CD4-positive, alpha-beta T cell treated with Interleukin-17A for 1 hour (primary cell): Measurements from ENCODE around the gene MICB.
A peak's percentile ranks its signal among the peaks of the same experiment; 100 is the strongest.

Experiments used
- DNase-seq: peaks from one replicate; pipeline ENCODE4 v3.0.0-alpha.2; 2020

The MICB gene

DNA sequence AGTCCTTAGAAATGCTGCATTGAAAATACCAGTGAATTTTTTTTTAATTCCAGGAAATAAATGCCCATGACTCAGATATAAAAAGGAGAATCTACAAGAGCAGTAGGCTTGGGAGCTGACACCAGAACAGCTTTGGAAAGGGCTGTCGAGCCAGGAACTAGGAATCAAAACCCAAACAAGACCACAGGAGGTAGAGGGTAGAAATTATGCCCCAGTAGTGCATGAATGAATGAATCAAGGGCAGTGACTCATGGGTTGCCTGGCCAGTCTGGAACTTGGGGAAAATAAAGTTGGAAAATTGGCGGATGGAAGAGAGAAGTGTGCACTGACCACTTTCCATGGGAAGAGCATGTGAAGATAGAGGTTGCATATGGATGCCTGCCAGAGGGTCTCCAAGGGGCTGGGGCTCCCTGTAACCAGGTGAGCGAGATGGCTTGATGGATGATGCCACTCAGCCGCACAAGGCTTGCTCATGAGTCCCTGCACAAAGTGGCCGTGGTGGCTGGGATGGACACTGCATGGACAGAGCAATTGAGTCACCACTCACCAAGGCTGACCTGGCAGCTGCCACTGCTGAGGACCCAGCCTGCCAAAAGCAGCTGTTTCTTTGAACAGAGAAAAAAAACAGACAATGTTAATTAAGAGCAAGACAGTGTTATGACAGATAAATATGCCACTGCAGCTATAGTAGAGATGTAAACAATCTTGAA is 15.7 kb downstream of the MICB start:
- DNase-seq: no peak

DNA sequence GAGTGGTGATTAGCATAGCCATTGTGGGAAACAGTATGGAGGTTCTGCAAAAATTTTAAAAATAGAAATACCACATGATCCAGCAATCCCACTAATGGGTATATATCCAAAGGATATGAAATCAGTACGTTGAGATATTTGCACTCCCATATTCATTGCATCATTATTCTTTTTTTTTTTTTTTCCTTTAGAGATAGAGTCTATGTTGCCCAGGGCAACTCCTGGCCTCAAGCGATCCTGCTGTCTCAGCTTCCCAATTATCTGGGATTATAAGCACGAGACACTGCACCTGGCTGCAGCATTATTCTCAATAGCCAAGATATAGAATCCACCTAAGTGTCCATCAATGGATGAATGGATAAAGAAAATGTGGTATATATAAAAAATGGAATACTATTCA is 23.9 kb downstream of the MICB start:
- DNase-seq: no peak

DNA sequence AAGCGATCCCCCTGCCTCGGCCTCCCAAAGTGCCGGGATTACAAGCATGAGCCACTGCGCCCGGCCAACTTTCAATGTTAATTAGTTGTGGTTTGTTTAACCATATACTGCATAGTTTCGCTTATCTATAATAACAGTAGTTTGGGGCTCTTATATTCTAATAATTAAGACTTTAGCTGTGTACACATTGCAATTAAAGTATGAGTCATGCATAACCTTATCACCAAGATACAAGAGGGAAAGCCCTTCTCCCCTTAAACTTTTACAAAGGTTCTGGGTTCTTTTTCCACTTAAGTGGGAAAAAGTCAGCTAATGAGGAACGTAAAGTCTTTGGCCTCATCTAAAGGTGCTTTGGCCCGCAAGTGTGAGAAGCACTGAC is 27.6 kb downstream of the MICB start:
- DNase-seq: no peak

DNA sequence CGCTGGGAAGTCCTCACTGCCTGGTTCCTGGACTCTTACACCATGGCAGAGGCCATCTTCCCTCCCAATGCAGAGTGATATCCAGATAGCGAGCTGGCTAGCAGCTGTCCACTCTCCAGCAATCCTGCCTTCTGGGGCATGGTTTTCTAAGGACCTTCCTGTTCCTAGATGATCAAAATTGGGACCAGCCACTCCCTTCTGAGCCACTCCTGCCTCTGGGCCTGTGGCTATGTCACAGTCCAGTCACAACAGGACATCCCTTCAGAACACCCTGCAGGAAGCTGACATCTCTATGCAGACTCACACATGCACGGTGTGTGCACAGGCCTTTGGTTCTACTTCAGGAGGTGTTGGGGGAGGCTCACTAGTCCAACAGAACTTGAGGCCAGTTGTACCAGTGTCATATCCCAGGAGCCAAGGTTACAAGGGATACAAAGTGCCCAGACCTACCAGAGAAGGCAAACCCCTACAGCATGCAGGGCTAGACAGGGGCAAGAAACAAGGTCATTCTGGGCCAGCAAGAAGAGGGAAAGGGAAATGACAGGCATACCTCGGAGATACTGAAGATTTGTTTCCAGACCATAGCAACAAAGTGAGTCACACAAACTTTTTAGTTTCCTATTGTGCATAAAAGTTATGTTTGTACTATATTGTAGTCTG is 28.1 kb downstream of the MICB start:
- no peak for DNase-seq

DNA sequence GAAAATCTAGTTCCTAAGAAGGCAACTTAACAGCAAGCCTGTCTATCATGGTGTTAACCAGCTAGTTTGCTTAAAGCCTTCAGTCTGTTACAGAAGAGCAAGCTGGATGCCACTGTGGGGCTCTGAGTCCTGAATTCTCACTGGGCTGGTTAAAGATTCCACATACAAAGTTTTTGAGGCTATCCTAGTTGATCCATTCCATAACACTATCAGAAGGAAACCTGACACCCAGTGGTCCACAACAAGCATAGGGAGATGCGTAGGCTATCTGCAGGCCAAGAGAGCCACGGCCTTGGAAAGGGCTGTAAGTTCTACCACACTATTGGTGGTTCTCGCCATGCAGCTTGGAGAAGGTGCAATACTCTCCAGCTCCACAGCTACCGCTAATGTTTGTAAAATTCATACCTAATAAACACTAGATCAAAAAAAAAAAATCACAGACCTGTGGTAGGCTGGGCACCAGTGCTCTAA is 30.4 kb downstream of the MICB start:
- DNase-seq: no peak

DNA sequence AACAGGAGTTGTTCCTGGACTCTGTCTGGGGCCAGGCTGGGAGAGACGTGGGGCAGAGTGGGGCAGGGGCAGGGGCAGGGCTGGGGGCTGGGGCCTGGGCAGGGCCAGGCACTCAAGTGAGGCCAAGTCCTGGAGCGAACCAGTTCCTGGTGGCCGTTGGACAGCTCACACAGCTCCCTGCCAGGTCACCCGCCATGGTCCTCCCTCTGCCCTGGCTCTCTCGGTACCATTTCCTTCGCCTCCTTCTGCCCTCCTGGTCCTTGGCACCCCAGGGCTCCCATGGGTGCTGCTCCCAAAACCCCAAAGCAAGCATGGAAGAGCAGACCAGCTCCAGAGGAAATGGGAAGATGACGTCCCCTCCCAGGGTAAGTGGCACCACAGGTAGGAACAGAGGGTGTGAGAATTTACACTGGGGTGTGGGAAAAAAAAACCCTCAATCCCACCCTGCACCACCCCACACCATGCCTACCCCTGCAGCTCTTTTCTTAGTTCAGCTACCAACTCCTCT is 30.9 kb downstream of the MICB start, which contains the start of gene MCCD1:
TSS of gene MCCD1 (plus strand) at position 142 of the 508 bp plus-strand sequence. CDS start at position 195, 53 bp downstream.
- no peak for DNase-seq

DNA sequence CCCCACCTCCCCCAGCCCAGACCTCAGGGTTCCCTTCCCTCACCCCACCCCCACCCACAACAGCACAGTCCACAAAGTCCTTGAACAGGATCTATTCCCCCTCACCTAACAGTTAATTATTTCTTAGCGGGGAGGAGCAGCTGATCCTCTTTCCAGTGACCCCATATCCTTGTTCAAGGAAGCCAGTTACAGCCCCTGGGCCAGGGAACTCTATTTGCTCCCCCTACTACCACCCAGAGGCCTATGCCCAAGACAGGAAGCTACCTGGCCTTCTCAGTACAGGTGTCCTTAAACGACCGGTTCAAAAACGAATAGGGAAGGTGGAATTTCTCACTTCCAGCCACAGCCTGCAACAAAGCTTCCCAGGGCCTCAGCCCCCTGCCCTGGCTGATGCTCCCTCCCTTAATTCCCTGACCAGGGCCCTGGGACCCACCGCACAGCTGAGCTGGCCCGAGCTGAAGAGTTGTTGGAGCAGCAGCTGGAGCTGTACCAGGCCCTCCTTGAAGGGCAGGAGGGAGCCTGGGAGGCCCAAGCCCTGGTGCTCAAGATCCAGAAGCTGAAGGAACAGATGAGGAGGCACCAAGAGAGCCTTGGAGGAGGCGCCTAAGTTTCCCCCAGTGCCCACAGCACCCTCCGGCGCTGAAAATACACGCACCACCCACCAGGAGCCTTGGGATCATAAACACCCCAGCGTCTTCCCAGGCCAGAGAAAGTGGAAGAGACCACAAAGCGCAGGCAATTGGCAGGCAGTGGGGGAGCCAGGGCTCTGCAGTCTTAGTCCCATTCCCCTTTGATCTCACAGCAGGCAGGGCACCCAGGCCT is 31.6 kb downstream of the MICB start:
- no peak for DNase-seq

DNA sequence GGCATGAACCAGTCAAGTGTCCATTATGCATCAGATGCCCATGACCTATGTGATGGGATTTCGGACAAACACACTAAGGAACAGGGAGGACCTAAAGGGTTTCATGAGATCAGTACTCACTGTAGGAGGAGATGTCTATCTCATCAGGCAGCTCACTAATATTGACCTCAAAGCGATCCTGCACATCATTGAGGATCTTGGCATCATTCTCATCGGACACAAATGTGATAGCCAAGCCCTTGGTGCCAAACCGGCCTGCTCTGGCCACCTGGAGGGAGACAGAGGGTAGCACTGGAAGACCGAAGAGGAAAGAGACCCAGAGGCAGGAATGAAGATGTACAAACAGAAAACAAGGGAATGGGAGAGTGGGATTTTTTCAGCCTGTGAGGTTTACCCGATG is 32.7 kb downstream of the MICB start:
- no peak for DNase-seq

DNA sequence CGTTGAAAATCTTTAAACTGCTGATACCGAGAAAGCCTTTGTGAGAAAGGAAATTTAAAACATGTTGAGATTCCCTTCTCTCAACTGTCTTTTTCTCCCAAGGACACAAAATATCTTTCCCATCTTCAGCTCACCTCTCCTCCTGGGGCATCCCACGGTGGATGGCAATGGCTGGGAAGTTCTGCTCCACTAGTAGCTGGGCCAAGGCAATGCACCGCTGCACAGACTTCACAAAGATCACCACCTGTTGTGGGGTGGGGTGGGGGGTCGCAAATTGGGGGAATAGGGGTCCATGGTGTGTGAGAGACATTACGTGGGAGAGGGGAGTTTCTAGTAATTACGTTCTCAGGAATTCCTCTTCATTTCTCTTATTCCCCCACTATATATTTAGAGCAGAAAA is 33.2 kb downstream of the MICB start:
- no peak for DNase-seq

DNA sequence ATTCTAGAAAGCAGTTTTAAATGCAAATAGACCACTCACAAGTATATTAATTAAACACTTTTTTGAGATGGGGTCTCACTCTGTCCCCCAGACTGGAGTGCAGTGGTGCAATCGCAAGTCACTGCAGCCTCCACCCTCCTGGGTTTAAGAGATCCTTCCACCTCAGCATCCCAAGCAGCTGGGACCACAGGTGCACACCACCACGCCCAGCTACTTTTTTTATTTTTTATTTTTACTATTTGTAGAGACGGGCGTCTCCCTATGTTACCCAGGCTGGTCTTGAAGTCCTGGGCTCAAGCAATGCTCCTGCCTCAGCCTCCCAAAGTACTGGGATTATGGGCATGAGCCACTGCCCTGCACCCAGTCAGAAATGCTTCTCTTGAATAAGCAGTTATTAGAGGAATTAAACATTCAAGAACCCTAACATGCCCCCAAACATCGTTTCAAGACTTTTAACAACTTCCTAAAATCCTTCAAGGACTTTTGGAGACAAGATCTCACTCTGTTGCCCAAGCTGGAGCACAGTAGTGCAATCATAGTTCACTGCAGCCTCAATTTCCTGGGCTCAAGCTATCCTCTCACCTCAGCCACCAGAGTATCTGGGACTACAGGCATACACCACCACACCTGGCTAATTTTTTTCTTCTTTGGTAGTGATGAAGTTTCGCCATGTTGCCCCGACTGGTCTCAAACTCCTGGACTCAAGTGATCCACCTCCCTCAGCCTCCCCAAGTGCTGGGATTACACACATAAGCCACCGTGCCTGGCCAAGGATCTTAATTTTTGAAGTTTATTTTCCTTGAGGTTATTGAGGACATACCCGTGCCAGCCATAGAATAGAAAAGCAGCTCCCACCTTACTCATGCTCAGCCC is 34.1 kb downstream of the MICB start:
- DNase-seq: no peak

DNA sequence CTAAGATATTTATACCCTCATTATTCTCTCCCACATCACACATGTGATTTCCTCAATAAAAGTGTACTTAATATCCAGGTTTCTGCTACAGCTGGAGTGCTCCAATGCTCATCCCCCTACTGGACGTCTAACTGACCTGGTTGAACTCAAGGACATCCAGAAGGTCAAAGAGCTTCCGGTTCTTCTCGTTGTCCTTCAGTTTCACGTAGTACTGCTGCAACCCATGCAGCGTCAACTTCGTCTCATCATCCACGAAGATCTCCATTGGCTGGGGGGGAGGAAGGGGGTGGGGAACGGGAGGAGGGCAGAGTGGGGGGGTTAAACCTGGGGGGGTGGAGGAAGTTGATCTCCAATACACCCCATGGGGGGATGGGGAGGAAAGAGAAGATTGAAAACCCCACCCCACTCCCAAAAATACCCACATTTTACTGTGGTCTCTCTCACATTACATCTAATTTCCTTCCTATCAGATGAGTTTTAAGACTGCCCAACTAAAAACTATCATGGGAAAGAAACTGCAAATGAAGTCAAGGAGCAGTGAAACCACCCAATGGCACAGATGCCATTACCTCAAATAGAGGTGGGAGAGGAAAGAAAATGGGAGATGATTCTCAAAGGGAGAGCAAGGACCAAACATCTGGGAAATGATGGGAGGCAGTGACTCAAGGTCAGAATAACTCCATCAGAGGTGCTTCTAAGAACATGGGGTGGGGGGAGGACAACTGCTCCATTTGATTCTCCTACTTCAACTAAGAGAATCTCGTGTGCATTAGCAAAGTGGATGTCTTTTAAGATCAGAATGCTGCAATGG is 34.9 kb downstream of the MICB start:
- DNase-seq: no peak

DNA sequence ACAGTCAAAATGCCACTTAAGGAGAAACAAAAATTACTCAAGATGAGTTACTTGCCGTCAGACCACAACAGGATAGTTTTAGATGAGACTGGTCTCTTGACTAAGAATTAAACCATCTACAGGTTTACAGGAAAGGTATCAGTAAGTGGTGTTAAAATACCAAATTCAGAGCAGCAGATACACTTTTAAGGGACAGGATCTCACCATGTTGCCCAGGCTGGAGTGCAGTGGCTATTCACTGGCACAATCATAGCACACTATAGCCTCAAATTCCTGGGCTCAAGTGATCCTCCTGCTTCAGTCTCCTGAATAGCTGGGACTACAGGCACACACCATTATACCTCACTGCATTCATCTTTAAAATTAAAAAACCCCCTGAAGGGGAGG is 35.5 kb downstream of the MICB start:
- no peak for DNase-seq

DNA sequence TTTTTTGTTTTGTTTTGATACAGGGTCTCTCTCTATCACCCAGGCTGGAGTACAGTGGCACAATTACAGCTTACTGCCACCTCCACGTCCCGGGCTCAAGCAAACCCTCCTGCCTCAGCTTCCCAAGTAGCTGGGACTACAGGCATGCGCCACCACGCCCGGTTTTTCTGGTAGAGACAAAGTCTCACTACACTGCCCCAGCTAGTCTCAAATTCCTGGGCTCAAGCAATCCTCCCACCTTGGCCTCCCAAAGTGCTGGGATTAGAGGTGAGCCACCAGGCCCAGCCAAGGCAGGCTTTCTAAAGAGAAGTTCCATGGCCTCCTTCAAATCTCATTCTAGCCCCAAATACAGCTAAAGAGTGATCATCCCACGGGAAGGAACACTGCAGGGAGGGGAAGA is 36.1 kb downstream of the MICB start:
- no peak for DNase-seq

DNA sequence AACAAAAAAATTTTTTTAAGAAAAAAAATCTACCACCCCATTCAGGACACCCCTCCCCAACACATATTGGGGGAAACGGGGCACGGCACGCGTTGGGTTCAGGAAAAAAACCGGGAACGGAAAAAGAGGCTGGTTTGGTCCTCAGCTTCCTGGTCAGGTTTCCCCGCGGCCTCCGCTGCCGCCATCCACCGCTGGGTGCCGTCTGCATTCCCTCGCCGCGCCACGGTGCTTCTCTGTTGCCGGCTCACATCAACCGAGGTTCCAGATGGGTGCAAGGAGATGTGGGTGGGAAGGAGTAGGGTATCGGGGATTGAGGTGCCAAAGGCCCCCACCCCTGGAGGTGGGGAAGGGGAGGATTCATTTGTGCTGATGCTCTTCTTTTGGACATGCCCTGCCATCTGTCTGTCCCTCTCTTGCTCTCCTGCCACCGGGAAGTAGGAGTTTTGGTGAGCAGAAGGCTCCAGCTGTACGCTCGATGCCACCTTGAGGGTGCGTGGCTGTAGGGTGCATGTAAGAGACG is 36.6 kb downstream of the MICB start:
- DNase-seq: no peak

DNA sequence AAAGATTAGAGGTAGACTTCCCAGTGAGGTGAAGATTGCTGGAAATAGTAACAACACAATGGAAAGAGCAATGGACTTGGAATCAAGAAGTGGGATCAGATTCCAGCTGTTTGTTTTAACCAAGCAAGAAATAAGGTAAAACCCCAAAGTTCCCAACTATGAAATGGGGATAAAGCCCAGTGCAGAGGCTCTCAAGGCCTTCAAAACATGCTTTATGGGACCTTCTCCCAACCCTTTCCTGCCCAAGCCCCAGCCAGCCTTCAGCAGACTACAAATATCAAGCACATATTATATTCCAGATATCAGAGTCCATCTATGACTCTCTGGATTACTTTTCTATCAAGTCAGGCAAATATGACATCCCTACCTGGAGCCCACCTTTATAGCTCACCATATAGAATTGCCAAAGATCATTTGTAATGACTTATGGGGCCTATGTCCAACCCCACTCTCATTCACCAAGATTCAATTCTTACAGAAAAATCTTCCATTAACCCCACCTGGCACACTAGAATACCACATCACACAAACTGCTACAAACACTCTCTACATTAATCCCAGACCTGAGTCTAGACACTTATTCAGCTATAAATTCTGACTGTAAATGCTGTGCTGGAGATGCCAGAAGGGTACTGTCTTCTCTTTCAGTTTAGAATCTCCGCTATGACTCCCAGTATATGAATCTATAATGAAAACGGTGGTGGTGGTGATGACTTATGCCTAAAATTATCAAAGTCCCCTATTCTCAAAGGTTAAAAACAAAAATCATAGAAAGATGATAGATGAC is 37.8 kb downstream of the MICB start:
- DNase-seq: no peak

DNA sequence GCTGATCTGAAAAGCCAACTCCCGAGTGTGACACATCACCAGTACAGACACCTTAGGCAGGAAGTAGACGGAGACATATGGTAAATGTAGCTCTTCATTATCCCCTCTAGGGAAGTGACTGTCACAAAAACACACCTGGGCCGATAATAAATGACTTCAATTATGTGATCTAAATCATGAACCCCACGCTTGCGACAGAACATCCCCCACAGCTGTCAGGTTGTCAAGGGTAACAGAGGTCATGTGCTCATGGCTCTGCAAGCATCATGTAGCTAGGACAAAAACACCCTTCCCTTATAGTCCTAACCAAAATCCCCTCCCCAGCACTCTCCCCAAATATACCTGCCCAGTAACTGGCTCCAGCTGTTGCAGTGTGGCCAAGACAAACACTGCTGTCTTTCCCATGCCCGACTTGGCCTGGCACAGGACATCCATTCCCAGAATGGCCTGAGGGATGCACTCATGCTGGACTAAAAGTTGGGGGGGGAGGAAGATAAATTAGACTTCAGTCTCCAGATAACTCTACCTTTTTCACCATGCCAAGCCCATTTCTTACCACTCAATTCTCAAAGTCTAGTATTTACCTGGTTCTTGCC is 41.0 kb downstream of the MICB start:
- DNase-seq: peak; percentile 56

DNA sequence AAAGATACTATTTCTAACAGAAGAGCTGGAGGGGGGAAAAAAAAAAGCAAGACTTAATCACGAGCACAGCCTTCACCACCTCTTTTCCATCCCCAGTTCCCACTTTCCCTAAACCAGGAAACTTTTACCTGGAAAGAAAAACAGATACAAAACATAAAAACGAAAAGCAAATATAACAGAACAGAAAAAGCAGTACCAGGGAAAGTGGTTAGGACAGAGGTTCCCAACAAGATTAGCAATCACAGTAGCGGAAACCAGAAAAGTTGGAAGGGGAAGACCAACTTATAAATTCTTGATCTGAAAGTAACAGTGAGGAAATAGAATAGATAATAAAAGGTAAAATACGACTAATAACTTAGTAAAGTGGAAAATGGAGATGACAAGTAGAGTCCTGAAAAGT is 42.7 kb downstream of the MICB start:
- DNase-seq: no peak

DNA sequence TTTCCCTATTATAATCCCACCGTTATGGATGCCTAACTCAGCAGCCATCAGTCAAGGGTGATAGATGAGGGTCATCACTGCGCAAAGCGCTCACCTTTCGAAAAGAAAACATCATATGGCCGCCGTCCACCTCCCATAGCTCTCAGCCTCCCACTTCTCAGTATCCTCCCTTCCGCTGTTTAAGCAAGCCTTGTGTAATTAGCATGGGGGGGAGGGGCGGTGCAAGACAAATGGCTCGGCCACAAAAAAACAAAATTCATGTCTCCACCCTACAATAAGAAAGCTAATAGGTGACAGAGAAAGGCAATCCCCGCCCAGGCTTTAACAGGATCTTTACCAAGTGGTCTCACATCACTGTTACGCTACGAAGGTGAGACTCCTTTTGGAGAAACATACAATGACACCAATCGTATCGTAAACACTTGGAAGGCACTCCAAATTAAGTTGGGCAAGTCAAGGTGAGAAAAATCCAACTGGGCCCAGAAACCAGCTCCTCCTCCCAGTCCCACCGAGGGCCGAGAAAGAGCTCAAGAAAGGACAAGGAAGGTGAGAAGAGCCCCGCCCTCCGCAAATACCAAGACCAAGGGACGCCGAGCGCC is 43.2 kb downstream of the MICB start:
- peak; percentile 87 for DNase-seq

DNA sequence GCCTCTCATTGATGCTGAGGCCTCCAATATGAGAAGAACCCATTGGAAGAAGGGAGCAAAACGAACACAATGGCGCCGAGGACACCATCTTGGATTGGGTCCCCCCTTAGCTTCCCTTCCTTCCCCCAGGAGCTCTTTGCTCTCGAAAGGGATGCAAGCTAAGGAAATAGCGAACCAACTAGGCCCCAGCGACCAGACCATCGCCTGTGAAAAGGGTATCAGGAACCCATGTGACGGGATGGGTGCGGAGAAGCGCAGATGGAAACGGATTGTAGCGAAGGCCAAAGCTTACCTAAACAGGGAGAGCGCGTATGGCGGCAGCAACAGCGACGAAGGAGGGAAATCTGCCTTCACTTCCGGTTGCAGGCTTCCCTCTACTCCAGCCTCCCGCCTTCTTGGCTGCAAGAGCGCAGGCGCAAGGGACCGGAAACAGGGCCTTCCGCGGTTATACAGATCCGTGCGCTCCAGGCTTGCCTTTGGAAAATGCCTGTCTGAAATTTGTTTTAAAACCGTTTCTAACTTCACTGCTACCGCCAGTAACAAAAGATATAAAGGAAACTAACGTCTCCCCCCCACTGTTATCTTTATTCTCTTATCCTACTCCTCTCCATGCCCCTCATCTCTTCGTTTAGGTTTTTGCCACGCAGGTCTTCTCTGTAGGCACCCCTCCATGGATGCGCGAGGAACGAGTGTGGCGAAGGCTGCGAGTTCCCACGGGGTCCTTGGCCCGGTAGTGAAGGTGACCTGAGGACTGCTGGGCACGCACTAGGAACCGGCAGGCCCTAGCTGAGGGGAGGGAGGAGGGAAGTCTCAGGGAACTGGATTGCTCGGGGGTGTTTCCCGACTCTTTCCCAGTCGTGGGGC is 43.9 kb downstream of the MICB start, which contains the start of gene DDX39B:
TSS of gene DDX39B (minus strand) at position 346 of the 864 bp plus-strand sequence. CDS start 1,471 bp downstream, outside the sequence.
- peak; percentile 96 for DNase-seq
